Nephron (organoid): ENCODE measurements around the gene SLC6A9.
A peak's percentile ranks its signal among the peaks of the same experiment; 100 is the strongest.

ENCODE experiments used
- H3K27ac Mint-ChIP-seq, 3 experiments: 2 replicates each; pipeline ENCODE4 v1.8.0; 2020; ENCODE audit warnings: mixed read lengths in 3 of 3, mild to moderate bottlenecking in 2 of 3, moderate library complexity in 1 of 3
- H3K27me3 Mint-ChIP-seq: 2 replicates; pipeline ENCODE4 v1.8.0; 2021; ENCODE audit warnings: low read depth, mild to moderate bottlenecking, moderate library complexity, mixed read lengths
- H3K36me3 Mint-ChIP-seq: 2 replicates; pipeline ENCODE4 v1.8.0; 2020; ENCODE audit warnings: low read depth, mixed read lengths
- H3K4me1 Mint-ChIP-seq: 2 replicates; pipeline ENCODE4 v1.8.0; 2020; ENCODE audit warnings: mixed read lengths
- H3K4me3 Mint-ChIP-seq, 3 experiments: 2 replicates each; pipeline ENCODE4 v1.8.0; 2020; ENCODE audit warnings: mild to moderate bottlenecking in 3 of 3, mixed read lengths in 3 of 3, moderate library complexity in 2 of 3
- H3K9me3 Mint-ChIP-seq: 2 replicates; pipeline ENCODE4 v1.8.0; 2020; ENCODE audit warnings: mixed read lengths
- CTCF ChIP-seq, 3 experiments: fragments of 200-600 bp; sonication (generic); IDR thresholded peaks; one replicate each; pipeline ENCODE4 v1.5.0; 2021; ENCODE audit warnings: antibody characterized with exemption in 3 of 3; ENCODE audit not compliant: unreplicated experiment in 3 of 3

SLC6A9 gene

GRCh38 chr1:44034976-44035716, 3.9 kb upstream of the SLC6A9 start:
- peaks cover 56% of the 10 kb centered on the region for H3K4me1 Mint-ChIP-seq
- peak overlapping the region; percentile 54 to 74 (median 58) for H3K27ac Mint-ChIP-seq
- no peaks in the 10 kb centered on the region for H3K36me3 Mint-ChIP-seq
- no peaks in the 10 kb centered on the region for H3K27me3 Mint-ChIP-seq
- no peak for TF ChIP-seq CTCF (IDR thresholded peaks at IDR 0.05; ENCODE audit: unreplicated experiment in 3 of 3)
- H3K4me3 Mint-ChIP-seq: peak overlapping the region in 2 of 3 experiments; percentile 28 to 58
- H3K9me3 Mint-ChIP-seq: no peaks in the 10 kb centered on the region

GRCh38 chr1:44034423-44034822, 3.2 kb upstream of the SLC6A9 start:
- no peaks in the 10 kb centered on the region for H3K36me3 Mint-ChIP-seq
- no peak for TF ChIP-seq CTCF (IDR thresholded peaks at IDR 0.05; ENCODE audit: unreplicated experiment in 3 of 3)
- H3K27me3 Mint-ChIP-seq: no peaks in the 10 kb centered on the region

GRCh38 chr1:44033756-44034155, 2.5 kb upstream of the SLC6A9 start:
- H3K27ac Mint-ChIP-seq: peak overlapping the region; percentile 86 to 97 (median 95)
- no peaks in the 10 kb centered on the region for H3K27me3 Mint-ChIP-seq
- peaks cover 65% of the 10 kb centered on the region for H3K4me1 Mint-ChIP-seq
- no peak for TF ChIP-seq CTCF (IDR thresholded peaks at IDR 0.05; ENCODE audit: unreplicated experiment in 3 of 3)
- no peaks in the 10 kb centered on the region for H3K9me3 Mint-ChIP-seq
- no peaks in the 10 kb centered on the region for H3K36me3 Mint-ChIP-seq
- H3K4me3 Mint-ChIP-seq: no peak overlapping the region

More at GRCh38 chr1:44034423-44034822, 3.2 kb upstream of the SLC6A9 start:
- Mint-ChIP-seq H3K4me1 (peaks cover 61% of the 10 kb centered on the region), H3K9me3 (no peaks in the 10 kb centered on the region), H3K27ac (no peak overlapping the region), H3K4me3 (no peak overlapping the region)

GRCh38 chr1:44033041-44033575, 1.8 kb upstream of the SLC6A9 start:
- no peak for TF ChIP-seq CTCF (IDR thresholded peaks at IDR 0.05; ENCODE audit: unreplicated experiment in 3 of 3)
- Mint-ChIP-seq H3K27me3 (no peaks in the 10 kb centered on the region), H3K27ac (peak overlapping the region; percentile 86 to 97 (median 95)), H3K36me3 (no peaks in the 10 kb centered on the region), H3K9me3 (no peaks in the 10 kb centered on the region), H3K4me1 (peaks cover 65% of the 10 kb centered on the region), H3K4me3 (peak overlapping the region; percentile 86 to 87 (median 86))

- H3K4me1 Mint-ChIP-seq: peaks cover 66% of the 10 kb centered on the region
- no peaks in the 10 kb centered on the region for H3K9me3 Mint-ChIP-seq
- H3K4me3 Mint-ChIP-seq: peak overlapping the region; percentile 86 to 87 (median 86)
- no peak for TF ChIP-seq CTCF (IDR thresholded peaks at IDR 0.05; ENCODE audit: unreplicated experiment in 3 of 3)
- peak overlapping the region; percentile 86 to 97 (median 95) for H3K27ac Mint-ChIP-seq
- no peaks in the 10 kb centered on the region for H3K27me3 Mint-ChIP-seq
- H3K36me3 Mint-ChIP-seq: no peaks in the 10 kb centered on the region
Measured at GRCh38 chr1:44032170-44032790, 1.0 kb upstream of the SLC6A9 start.
